Transverse colon (tissue), 4 donors: ENCODE measurements around the gene EPHA8. TPM values are rescaled to one million over a fixed set of nuclear protein-coding genes. Genes with fewer than 3 reads are reported as not detected.

ENCODE experiments used
- DNase-seq: peaks from one replicate; pipeline ENCODE4 v3.0.0-alpha.2; 2019
- H3K27ac ChIP-seq, 4 donors: fragments of 200-600 bp; sonication (generic); 2 replicates each; pipeline ENCODE4 v1.5.1; 2016 to 2018; ENCODE audit warnings: inconsistent platforms in 4 of 4
- H3K27me3 ChIP-seq: fragments of 200-600 bp; sonication (generic); 2 replicates; pipeline ENCODE4 v1.5.1; 2017; ENCODE audit warnings: inconsistent platforms
- H3K36me3 ChIP-seq, 4 donors: fragments of 200-600 bp; sonication (generic); 2 replicates each; pipeline ENCODE4 v1.5.1; 2017 to 2019; ENCODE audit warnings: inconsistent platforms in 4 of 4
- H3K4me1 ChIP-seq, 4 donors: fragments of 200-600 bp; sonication (generic); 2 replicates each; pipeline ENCODE4 v1.5.1; 2017 to 2020; ENCODE audit warnings: inconsistent platforms in 4 of 4
- H3K4me3 ChIP-seq, 4 donors: fragments of 200-600 bp; sonication (generic); 1 replicate in 1 of 4; 2 replicates in 3 of 4; pipeline versions ENCODE4 v1.5.1 to v1.6.1; 2017 to 2019; ENCODE audit warnings: inconsistent platforms in 4 of 4
- H3K9me3 ChIP-seq, 2 donors: fragments of 200-600 bp; sonication (generic); 2 replicates each; pipeline ENCODE4 v1.5.1; 2017 to 2019; ENCODE audit warnings: inconsistent platforms in 2 of 2
- CTCF ChIP-seq, 5 experiments: fragments of 200-600 bp in 3 of 5; fragments of 450-650 bp in 2 of 5; sonication (generic) in 3 of 5; IDR thresholded peaks; 1 replicate in 2 of 5; 2 replicates in 3 of 5; pipeline ENCODE4 v1.5.1; 2016 to 2017; ENCODE audit warnings: antibody characterized with exemption in 5 of 5, inconsistent platforms in 3 of 5, mild to moderate bottlenecking in 2 of 5, moderate library complexity in 1 of 5
- EP300 ChIP-seq: sonication (generic); formaldehyde crosslinking; IDR thresholded peaks from one replicate; pipeline ENCODE4 v1.6.1; 2017; ENCODE audit warnings: antibody characterized with exemption, low read depth
- POLR2A ChIP-seq: fragments of 450-650 bp; IDR thresholded peaks from one replicate; pipeline ENCODE4 v1.6.1; 2016; ENCODE audit warnings: antibody characterized with exemption, mild to moderate bottlenecking, moderate library complexity
- POLR2AphosphoS5 ChIP-seq, 3 donors: sonication (generic); formaldehyde crosslinking; IDR thresholded peaks; one replicate each; pipeline ENCODE4 v1.6.1; 2016; ENCODE audit warnings: antibody characterized with exemption in 3 of 3
- WGBS, 2 donors: methylation state at CpG; one replicate each; pipeline ENCODE4 v1.1.5; 2018; ENCODE audit warnings: low coverage in 1 of 2; 5-methylcytosine and 5-hydroxymethylcytosine counted together
- in situ Hi-C, 4 donors: fragments of 200-750 bp; cut with MboI; loops; one replicate each; pipeline versions ENCODE4 v1.15.0 to v1.15.1; 2017; ENCODE audit warnings: low sequenced_read_pairs in 3 of 4, low pct_ligation_motif_present in 1 of 4, low pct_unique_long_range_greater_than_20kb in 1 of 4
- intact Hi-C: fragments of 100-400 bp; cut with DNase I; formaldehyde crosslinking; loops from one replicate; pipeline ENCODE4 v1.15.1; 2023; ENCODE audit warnings: low total_unique reads
- total RNA-seq, 4 donors: library from RNA; depleted of rRNA; stranded (reverse); fragments of >200 nt; gene quantifications; one replicate each; pipeline ENCODE4 v1.1.0, GENCODE V29; 2016

The EPHA8 gene
- total RNA-seq, 4 donors from 2014 or later, result not detected

DNA sequence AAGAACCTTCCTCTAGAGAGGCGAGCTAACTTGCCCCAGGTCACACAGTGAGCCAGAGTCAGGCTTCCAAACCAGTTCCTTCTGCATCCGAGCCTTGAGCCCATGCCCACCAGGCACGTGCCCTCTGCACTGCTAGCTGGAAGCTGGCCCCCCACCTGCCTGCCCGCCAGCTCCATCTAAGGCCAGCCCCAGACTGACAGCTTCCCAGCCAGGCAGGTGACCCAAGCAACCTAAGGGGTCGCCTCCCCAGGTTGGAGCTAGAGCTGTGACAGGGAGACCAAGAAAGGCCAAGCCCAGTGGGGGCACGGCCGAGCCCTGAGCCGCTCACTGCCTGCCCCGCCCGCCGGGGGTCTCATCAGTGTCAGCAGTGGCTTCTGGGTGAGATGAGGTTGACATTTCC is 53.3 kb downstream of the EPHA8 start:
- DNase-seq, result no peak
- no peaks in the 10 kb centered on the region for H3K36me3 ChIP-seq
- H3K9me3 ChIP-seq, result no peaks in the 10 kb centered on the region
- intact Hi-C loops (no loop called here), in situ Hi-C loops (no loop called here)
- WGBS, 2 donors, result 41% methylated on average over 3 of the region's 11 CpGs; no CpG with 5 or more reads in 1 of the 2 donors
- H3K27ac ChIP-seq, result no peak overlapping the region
- H3K27me3 ChIP-seq, result peaks cover 77% of the 10 kb centered on the region
- no peaks in the 10 kb centered on the region for H3K4me1 ChIP-seq
- no peak for TF ChIP-seq EP300
- no peak for TF ChIP-seq POLR2A
- no peak for TF ChIP-seq CTCF (IDR thresholded peaks at IDR 0.05)
- TF ChIP-seq POLR2AphosphoS5 (IDR thresholded peaks at IDR 0.05), result no peak
- H3K4me3 ChIP-seq, result no peak overlapping the region

DNA sequence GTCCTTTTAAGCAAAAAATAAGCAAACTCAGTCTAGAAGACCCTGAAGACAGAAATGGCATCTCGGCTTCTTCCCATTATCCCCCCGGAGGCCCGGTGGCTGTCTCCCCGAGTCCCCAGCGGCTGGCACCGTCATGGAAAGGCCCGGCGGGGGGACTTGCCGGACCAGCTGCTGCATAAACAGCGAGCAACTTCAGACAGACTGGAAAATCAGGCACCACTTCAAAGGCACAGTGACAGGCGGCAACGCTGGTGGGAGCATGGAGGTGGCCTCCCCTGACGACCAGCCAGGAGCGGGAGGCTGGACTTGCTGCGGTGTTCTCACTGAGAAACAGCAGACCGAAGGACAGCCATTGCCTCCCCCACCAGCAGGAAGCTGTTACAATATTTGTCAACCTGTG is 54.8 kb downstream of the EPHA8 start:
- WGBS, 2 donors, result 39% methylated on average over 16 of the region's 16 CpGs; no CpG with 5 or more reads in 1 of the 2 donors
- H3K27me3 ChIP-seq, result peaks cover 86% of the 10 kb centered on the region

DNA sequence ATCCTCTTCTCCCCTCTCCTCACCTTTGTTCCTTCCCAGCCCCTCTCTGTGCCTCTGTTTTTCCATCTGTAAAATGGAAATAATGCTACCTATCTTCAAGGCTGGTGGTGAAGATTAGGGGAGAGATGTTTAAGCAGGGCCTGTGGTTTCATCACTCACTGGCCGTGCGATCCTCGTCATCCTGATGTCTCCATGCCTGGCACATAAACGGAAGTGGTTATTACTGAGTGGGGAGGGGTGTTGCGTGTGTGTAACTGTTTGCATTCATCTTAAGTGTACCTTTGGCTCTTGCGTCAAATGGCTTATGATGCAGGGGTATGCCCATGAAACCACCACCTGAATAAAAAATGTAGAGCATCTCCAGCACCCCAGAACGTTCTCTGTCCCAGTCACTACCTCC is 56.0 kb downstream of the EPHA8 start:
- Histone ChIP-seq H3K4me3 (no peak overlapping the region), H3K9me3 (no peaks in the 10 kb centered on the region), H3K27me3 (peaks cover 84% of the 10 kb centered on the region), H3K27ac (no peak overlapping the region), H3K36me3 (no peaks in the 10 kb centered on the region), H3K4me1 (no peaks in the 10 kb centered on the region)
- no peak for DNase-seq
- intact Hi-C loops, result no loop called here
- in situ Hi-C loops, result no loop called here
- 60 to 62% methylated on average over 1 to 7 of the region's 7 CpGs for WGBS, 2 donors
- no peak for TF ChIP-seq EP300
- TF ChIP-seq POLR2A, result no peak
- TF ChIP-seq CTCF (IDR thresholded peaks at IDR 0.05), result no peak
- no peak for TF ChIP-seq POLR2AphosphoS5 (IDR thresholded peaks at IDR 0.05)

More for the DNA sequence above, 54.8 kb downstream of the EPHA8 start:
- H3K4me1 ChIP-seq, result no peaks in the 10 kb centered on the region
- DNase-seq, result no peak
- H3K36me3 ChIP-seq, result no peaks in the 10 kb centered on the region
- no peak overlapping the region for H3K4me3 ChIP-seq
- TF ChIP-seq EP300 (no peak), POLR2AphosphoS5 (IDR thresholded peaks at IDR 0.05) (no peak), POLR2A (no peak), CTCF (IDR thresholded peaks at IDR 0.05) (no peak)
- in situ Hi-C loops, result no loop called here
- intact Hi-C loops, result no loop called here
- no peaks in the 10 kb centered on the region for H3K9me3 ChIP-seq
- H3K27ac ChIP-seq, result no peak overlapping the region

DNA sequence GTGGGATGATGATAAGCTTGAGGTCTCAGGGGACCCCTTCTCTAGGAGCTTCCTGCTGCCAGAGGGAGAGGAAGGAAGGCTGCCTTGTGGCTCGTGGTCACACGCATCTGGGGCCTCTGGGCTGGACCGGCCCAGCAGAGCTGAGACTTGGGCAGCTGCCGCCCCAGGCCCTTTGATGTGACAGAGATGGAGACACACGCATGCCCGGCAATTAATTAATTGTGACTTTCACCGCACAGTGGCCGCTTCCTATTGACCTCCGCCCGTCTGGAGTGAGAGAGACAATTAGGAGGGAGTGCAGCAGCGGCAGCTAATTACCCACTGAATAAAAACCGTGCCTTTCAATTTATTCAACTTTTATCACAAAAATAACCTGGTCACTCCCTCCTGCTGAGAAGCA is 56.5 kb downstream of the EPHA8 start:
- H3K27ac ChIP-seq, result no peak overlapping the region
- no peak overlapping the region for H3K4me3 ChIP-seq
- 60 to 64% methylated on average over 2 to 12 of the region's 12 CpGs for WGBS, 2 donors
- no peaks in the 10 kb centered on the region for H3K36me3 ChIP-seq
- DNase-seq, result no peak
- peaks cover 84% of the 10 kb centered on the region for H3K27me3 ChIP-seq
- in situ Hi-C loops, result no loop called here
- TF ChIP-seq POLR2AphosphoS5 (IDR thresholded peaks at IDR 0.05) (no peak), POLR2A (no peak), EP300 (no peak), CTCF (IDR thresholded peaks at IDR 0.05) (no peak)
- intact Hi-C loops, result no loop called here
- H3K4me1 ChIP-seq, result no peaks in the 10 kb centered on the region
- no peaks in the 10 kb centered on the region for H3K9me3 ChIP-seq
